Heart left ventricle (tissue), 16 donors: ENCODE results near the gene TMC7. TPM values are rescaled to one million over a fixed set of nuclear protein-coding genes. Genes with fewer than 3 reads are reported as not detected.
"Not testable (repeated sequence)": the region's sequence is repeated elsewhere in the genome, so short reads cannot be mapped to it uniquely, and the experiment has no call there.

Source experiments
- ATAC-seq, 4 donors: fragments of 200-7000 bp; cut with Tn5 transposase; one replicate each; pipeline ENCODE4 v1.9.1; 2020 to 2022; ENCODE audit warnings: moderate library complexity in 4 of 4, mild to moderate bottlenecking in 3 of 4, moderate number of reproducible peaks in 1 of 4
- DNase-seq, 5 donors: peaks; one replicate each; pipeline ENCODE4 v3.0.0-alpha.2; 2020
- H3K27ac ChIP-seq, 12 donors: fragments of 200-600 bp; sonication (generic) in 4 of 12; one replicate each; pipeline versions ENCODE4 v1.5.0 to v1.8.0; 2016 to 2022; ENCODE audit warnings: mild to moderate bottlenecking in 2 of 12
- H3K27me3 ChIP-seq, 9 donors: fragments of 200-600 bp; sonication (generic) in 2 of 9; one replicate each; pipeline versions ENCODE4 v1.5.1 to v1.8.0; 2016 to 2022; ENCODE audit warnings: mild to moderate bottlenecking in 3 of 9
- H3K36me3 ChIP-seq, 9 donors: fragments of 200-600 bp; sonication (generic) in 2 of 9; one replicate each; pipeline versions ENCODE4 v1.5.0 to v1.8.0; 2018 to 2022; ENCODE audit warnings: mild to moderate bottlenecking in 2 of 9
- H3K4me1 ChIP-seq, 12 donors: fragments of 200-600 bp; sonication (generic) in 4 of 12; one replicate each; pipeline versions ENCODE4 v1.5.0 to v1.8.0; 2016 to 2022; ENCODE audit warnings: mild to moderate bottlenecking in 3 of 12
- H3K4me3 ChIP-seq, 12 donors: fragments of 200-600 bp; sonication (generic) in 4 of 12; one replicate each; pipeline versions ENCODE4 v1.5.0 to v1.8.0; 2017 to 2022; ENCODE audit warnings: mild to moderate bottlenecking in 9 of 12, moderate library complexity in 4 of 12
- H3K9me3 ChIP-seq, 12 donors: fragments of 200-600 bp; sonication (generic) in 4 of 12; one replicate each; pipeline versions ENCODE4 v1.5.0 to v1.8.0; 2016 to 2022; ENCODE audit warnings: mild to moderate bottlenecking in 1 of 12
- CTCF ChIP-seq, 12 donors: fragments of 200-600 bp; sonication (generic) in 4 of 12; IDR thresholded peaks; one replicate each; pipeline versions ENCODE4 v1.5.0 to v1.8.0; 2018 to 2022; ENCODE audit warnings: antibody characterized with exemption in 12 of 12, mild to moderate bottlenecking in 5 of 12
- POLR2A ChIP-seq, 2 donors: fragments of 450-650 bp; IDR thresholded peaks; one replicate each; pipeline ENCODE4 v1.6.1; 2017; ENCODE audit warnings: antibody characterized with exemption in 2 of 2, mild to moderate bottlenecking in 2 of 2, moderate library complexity in 2 of 2
- WGBS, 4 donors: extraction: QIAGEN DNeasy Blood & Tissue Kit in 2 of 4; methylation state at CpG; one replicate each; pipeline versions ENCODE4 v1.1.5 to v1.1.7; 2013 to 2018; 5-methylcytosine and 5-hydroxymethylcytosine counted together
- intact Hi-C, 10 donors: fragments of 100-400 bp; cut with DNase I; formaldehyde crosslinking; loops; one replicate each; pipeline versions ENCODE4 v1.11.1 to v1.14.2; 2022
- polyA plus RNA-seq, 2 donors: library from polyadenylated mRNA; stranded (reverse); fragments of 200-250 nt; gene quantifications; one replicate each; pipeline ENCODE4 v1.2.3, GENCODE V29; 2013
- total RNA-seq, 9 donors: library from RNA; depleted of rRNA in 2 of 9; stranded (reverse); fragments of >200 nt in 2 of 9; fragmentation: NEBNext Ultra II Directional in 3 of 9; extraction: Animal tissue kit (Norgen Biotek cat#: 25700) in 3 of 9; gene quantifications; one replicate each; pipeline versions ENCODE4 v1.1.0 to v1.2.4, GENCODE V29; 2016 to 2023
- donor health status: ischemic (EF 13 %, LVEDD 7.1; RV severe dilation, severe dysfunction).
- donor health status: healthy with polysubstance abuse.
- donor health status: DM: no; HTN: yes; CAD: no.
- donor health status: DM: no; HTN: no; CAD: no.
- donor health status: ischemic (EF 25% LVEDD 6.9; RV normal size, moderate dysfunction).
- donor health status: ischemic (EF 25% LVEDD 5.7; RV mildly dilated, moderate dysfunction).
- donor health status: healthy.
- donor health status: DM: yes; HTN: yes; CAD: no.
- donor health status: ischemic (EF 35%, LVEDD 5.7; RV mildly dilated, moderate dysfunction).
- donor health status: nonischemic (EF 11% LVEDD 7.7; RV severe dilation, severe dysfunction).
- donor health status: DM: yes; HTN: yes; CAD: no.
- donor health status: PGD.
- donor health status: ischemic (EF 29% LVEDD 5.4; RV normal size, mild dysfunction).
- donor health status: nonischemic (EF 23%, LVEDD 6.1; RV moderate dilation, normal function).

TMC7 gene
- total and polyA plus RNA-seq, 11 donors = 0.69 to 2.3 (median 0.96) TPM

DNA sequence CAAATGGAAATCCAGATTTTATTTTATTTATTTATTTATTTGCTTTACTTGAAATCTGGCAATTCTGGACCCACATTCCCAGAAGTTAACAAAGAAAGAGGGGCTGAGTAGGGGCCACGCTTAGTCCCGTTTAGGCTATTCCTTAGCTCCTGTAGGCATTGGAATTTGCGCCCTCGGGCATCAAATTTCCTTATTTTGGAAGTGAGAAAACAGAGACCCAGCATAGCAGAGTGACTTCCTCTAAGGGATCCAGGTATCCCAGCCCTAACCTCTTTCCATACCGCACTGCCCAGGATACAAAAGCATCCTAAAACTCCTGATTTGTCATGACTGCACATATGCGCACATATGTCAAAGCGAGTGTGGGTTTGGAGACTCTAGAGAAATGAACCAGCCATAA, 38.5 kb upstream of the TMC7 start:
- WGBS, 4 donors = 82 to 84% (median 84%) methylated on average over 7 of the region's 7 CpGs
- TF ChIP-seq POLR2A (IDR thresholded peaks at IDR 0.05) (no peak), CTCF (IDR thresholded peaks at IDR 0.05) (no peak)
- no peaks in the 10 kb centered on the region for H3K9me3 ChIP-seq
- H3K4me1 ChIP-seq = peaks cover 0 to 6% (median 0%) of the 10 kb centered on the region in 12 donors
- ATAC-seq (no peak), DNase-seq (no peak)
- H3K36me3 ChIP-seq = no peaks in the 10 kb centered on the region
- no peak overlapping the region for H3K4me3 ChIP-seq
- H3K27ac ChIP-seq = no peak overlapping the region
- no peaks in the 10 kb centered on the region for H3K27me3 ChIP-seq
- intact Hi-C loops = no loop called here

- intact Hi-C loops = no loop called here
- Histone ChIP-seq H3K27me3 (no peaks in the 10 kb centered on the region), H3K36me3 (no peaks in the 10 kb centered on the region), H3K9me3 (no peaks in the 10 kb centered on the region), H3K4me1 (peaks cover 0 to 6% (median 0%) of the 10 kb centered on the region in 12 donors), H3K27ac (no peak overlapping the region), H3K4me3 (no peak overlapping the region)
- TF ChIP-seq POLR2A (IDR thresholded peaks at IDR 0.05) (no peak), CTCF (IDR thresholded peaks at IDR 0.05) (no peak)
- WGBS, 4 donors = 91 to 95% (median 94%) methylated on average over 9 of the region's 9 CpGs
- DNase-seq (no peak), ATAC-seq (no peak)
Measured at GRCh38 chr16:18948372-18949020, 35.2 kb upstream of the TMC7 start.

GRCh38 chr16:18950469-18951185, 33.1 kb upstream of the TMC7 start:
- 89 to 92% (median 91%) methylated on average over 11 of the region's 11 CpGs for WGBS, 4 donors
- Histone ChIP-seq H3K36me3 (no peaks in the 10 kb centered on the region), H3K27ac (no peak overlapping the region), H3K4me3 (no peak overlapping the region), H3K4me1 (peaks cover 0 to 8% (median 0%) of the 10 kb centered on the region in 12 donors), H3K27me3 (no peaks in the 10 kb centered on the region), H3K9me3 (no peaks in the 10 kb centered on the region)
- ATAC-seq (no peak), DNase-seq (no peak)
- intact Hi-C loops = loop anchor here in 1 of 10 donors (10.0 kb wide), 1 partner anchor 146 kb away; the partner anchor contains the start of gene ARL6IP1
- TF ChIP-seq POLR2A (IDR thresholded peaks at IDR 0.05) = no peak
- TF ChIP-seq CTCF (IDR thresholded peaks at IDR 0.05) = no peak

DNA sequence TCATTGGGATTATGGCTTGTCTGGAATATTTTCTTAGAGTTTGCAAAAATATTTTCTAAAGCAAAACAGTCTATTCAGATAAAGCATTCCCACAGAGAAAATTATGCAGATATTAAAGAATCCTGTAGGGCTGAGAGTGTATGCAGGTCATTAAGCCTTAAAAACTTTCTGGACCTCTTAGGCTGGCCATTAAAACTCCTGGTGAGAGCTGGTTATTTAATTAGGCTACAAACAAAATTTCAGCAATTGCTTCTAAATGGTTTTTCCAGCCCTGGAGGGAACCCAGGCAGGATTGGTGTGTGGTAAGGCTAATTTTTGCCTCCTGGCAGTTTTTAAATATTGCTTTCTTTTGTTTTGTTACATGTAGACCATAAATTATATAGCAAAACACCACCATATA, 30.2 kb upstream of the TMC7 start:
- ATAC-seq (no peak), DNase-seq (no peak)
- Histone ChIP-seq H3K4me3 (no peak overlapping the region), H3K36me3 (no peaks in the 10 kb centered on the region), H3K27ac (no peak overlapping the region), H3K9me3 (no peaks in the 10 kb centered on the region), H3K4me1 (peaks cover 0 to 5% (median 0%) of the 10 kb centered on the region in 12 donors), H3K27me3 (no peaks in the 10 kb centered on the region)
- TF ChIP-seq CTCF (IDR thresholded peaks at IDR 0.05) (no peak), POLR2A (IDR thresholded peaks at IDR 0.05) (no peak)
- intact Hi-C loops = loop anchor here in 1 of 10 donors (10.0 kb wide), 1 partner anchor 149 kb away; the partner anchor contains the start of gene ARL6IP1

DNA sequence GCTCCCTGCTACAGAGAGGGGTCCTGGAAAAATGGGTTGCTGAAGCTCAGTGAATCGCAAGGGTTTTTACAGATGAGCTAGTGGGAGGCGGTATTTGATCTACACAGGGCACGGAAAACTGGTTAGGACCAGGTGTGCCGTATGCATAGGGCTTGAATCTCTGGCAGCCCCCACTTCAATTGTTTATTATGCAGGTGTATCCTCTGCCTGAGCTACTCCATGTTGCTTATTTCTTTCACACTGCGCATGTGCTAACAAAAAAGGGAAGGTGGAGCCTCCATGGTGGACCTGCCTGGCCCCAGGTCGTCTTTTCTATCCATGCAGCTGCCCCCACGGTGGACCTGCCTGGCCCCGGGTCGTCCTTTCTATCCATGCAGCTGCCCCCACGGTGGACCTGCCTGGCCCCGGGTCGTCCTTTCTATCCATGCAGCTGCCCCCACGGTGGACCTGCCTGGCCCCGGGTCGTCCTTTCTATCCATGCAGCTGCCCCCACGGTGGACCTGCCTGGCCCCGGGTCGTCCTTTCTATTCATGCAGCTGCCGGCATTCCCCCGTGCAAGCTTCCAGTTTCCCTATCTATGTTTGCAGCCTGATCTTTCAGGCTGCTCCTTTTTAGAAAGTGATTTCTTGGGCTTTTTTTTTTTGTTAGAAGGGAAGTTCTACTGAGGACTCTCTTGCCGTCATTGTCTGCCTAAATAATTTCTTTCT, 27.7 kb upstream of the TMC7 start:
- H3K9me3 ChIP-seq = not testable (repeated sequence)

DNA sequence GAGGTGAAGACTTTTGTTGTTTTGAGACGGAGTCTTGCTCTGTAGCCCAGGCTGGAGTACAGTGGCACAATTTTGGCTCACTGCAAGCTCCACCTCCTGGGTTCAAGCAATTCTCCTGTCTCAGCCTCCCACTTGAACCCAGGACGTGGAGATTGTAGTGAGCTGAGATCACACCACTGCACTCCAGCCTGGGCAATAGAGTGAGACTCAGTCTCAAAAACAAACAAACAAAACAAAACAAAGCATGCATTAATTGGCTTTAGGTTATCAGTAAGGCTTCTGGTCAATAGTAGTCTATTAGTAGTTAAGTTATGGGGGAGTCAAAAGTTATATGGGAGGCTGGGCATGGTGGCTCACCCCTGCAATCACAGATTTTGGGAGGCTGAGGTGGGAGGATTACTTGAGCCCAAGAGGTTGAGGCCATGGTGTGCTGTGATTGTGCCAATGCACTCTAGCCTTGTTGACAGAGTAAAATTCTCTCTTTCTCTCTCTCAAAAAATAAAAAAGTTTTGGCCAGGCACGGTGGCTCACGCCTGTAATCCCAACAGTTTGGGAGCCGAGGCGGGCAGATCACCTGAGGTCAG, 27.0 kb upstream of the TMC7 start:
- not testable (repeated sequence) for H3K27ac ChIP-seq, H3K9me3 ChIP-seq, ATAC-seq, H3K36me3 ChIP-seq, DNase-seq, H3K27me3 ChIP-seq
- 71 to 79% (median 78%) methylated on average over 5 to 6 of the region's 6 CpGs for WGBS, 4 donors
- intact Hi-C loops = loop anchor here in 1 of 10 donors (10.0 kb wide), 1 partner anchor 152 kb away; the partner anchor contains the start of gene ARL6IP1
- Histone ChIP-seq H3K4me1 (peaks cover 0 to 12% (median 2%) of the 10 kb centered on the region in 12 donors), H3K4me3 (peak overlapping the region in 4 of 12 donors; percentile 9 to 41 (median 30))

More for the DNA sequence above, 27.7 kb upstream of the TMC7 start:
- H3K27me3 ChIP-seq, DNase-seq, H3K27ac ChIP-seq, ATAC-seq, H3K36me3 ChIP-seq: not testable (repeated sequence)
- 22 to 65% (median 29%) methylated on average over 17 to 21 of the region's 21 CpGs for WGBS, 4 donors
- peaks cover 0 to 12% (median 0%) of the 10 kb centered on the region in 12 donors for H3K4me1 ChIP-seq
- intact Hi-C loops = loop anchor here in 1 of 10 donors (10.0 kb wide), 1 partner anchor 151 kb away; the partner anchor contains the start of gene ARL6IP1
- H3K4me3 ChIP-seq = peak overlapping the region in 6 of 12 donors; percentile 9 to 41 (median 28)
